Hepatocyte (in vitro differentiated cells): Measurements from ENCODE around the gene LEPROT. TPM values are rescaled to one million over a fixed set of nuclear protein-coding genes. Genes with fewer than 3 reads are reported as not detected.
A peak's percentile ranks its signal among the peaks of the same experiment; 100 is the strongest.
"Not testable (repeated sequence)": the region's sequence is repeated elsewhere in the genome, so short reads cannot be mapped to it uniquely, and the experiment has no call there.

Experiments used
- DNase-seq: peaks from one replicate; pipeline ENCODE4 v3.0.0-alpha.2; 2016; ENCODE audit warnings: low spot score
- H2AFZ ChIP-seq: fragments of 200-600 bp; sonication (generic); 2 replicates; pipeline ENCODE4 v1.6.0; 2016; ENCODE audit warnings: antibody characterized with exemption, mild to moderate bottlenecking
- H3K27ac ChIP-seq: fragments of 200-600 bp; sonication (generic); 2 replicates; pipeline ENCODE4 v1.5.1; 2016; ENCODE audit warnings: mild to moderate bottlenecking
- H3K27me3 ChIP-seq: fragments of 200-600 bp; sonication (generic); 2 replicates; pipeline ENCODE4 v1.6.1; 2016
- H3K36me3 ChIP-seq: fragments of 200-600 bp; sonication (generic); replicated peaks from 2 replicates; pipeline ENCODE4 v1.5.1; 2016; ENCODE audit warnings: low read depth; ENCODE audit not compliant: insufficient read depth
- H3K4me1 ChIP-seq: fragments of 200-600 bp; sonication (generic); 2 replicates; pipeline ENCODE4 v1.5.1; 2016; ENCODE audit warnings: mild to moderate bottlenecking, moderate library complexity; ENCODE audit not compliant: insufficient read depth
- H3K4me2 ChIP-seq: fragments of 200-600 bp; sonication (generic); 2 replicates; pipeline ENCODE4 v1.6.0; 2016
- H3K4me3 ChIP-seq: fragments of 200-600 bp; sonication (generic); 2 replicates; pipeline ENCODE4 v1.5.1; 2016; ENCODE audit warnings: mild to moderate bottlenecking
- H3K79me2 ChIP-seq: fragments of 200-600 bp; sonication (generic); 2 replicates; pipeline ENCODE4 v1.6.0; 2017; ENCODE audit warnings: mild to moderate bottlenecking
- H3K9me2 ChIP-seq: fragments of 200-600 bp; sonication (generic); replicated peaks from 2 replicates; pipeline ENCODE4 v1.6.0; 2017; ENCODE audit warnings: mild to moderate bottlenecking; ENCODE audit not compliant: insufficient read depth
- H3K9me3 ChIP-seq: fragments of 200-600 bp; sonication (generic); 2 replicates; pipeline ENCODE4 v1.5.1; 2016; ENCODE audit warnings: low read depth, mild to moderate bottlenecking
- H4K20me1 ChIP-seq: fragments of 200-600 bp; sonication (generic); 2 replicates; pipeline ENCODE4 v1.6.0; 2016; ENCODE audit warnings: mild to moderate bottlenecking; ENCODE audit not compliant: insufficient read depth, poor library complexity, severe bottlenecking
- EZH2 ChIP-seq: fragments of 200-600 bp; sonication (generic); IDR thresholded peaks from 2 replicates; pipeline ENCODE4 v1.6.1; 2016; ENCODE audit warnings: antibody characterized with exemption, mild to moderate bottlenecking, borderline replicate concordance
- EZH2phosphoT487 ChIP-seq: fragments of 200-600 bp; sonication (generic); IDR thresholded peaks from one replicate; pipeline ENCODE4 v1.6.1; 2018; ENCODE audit warnings: antibody characterized with exemption, mild to moderate bottlenecking, low read depth, moderate library complexity; ENCODE audit not compliant: unreplicated experiment, severe bottlenecking
- WGBS: methylation state at CpG from one replicate; pipeline ENCODE4 v1.1.6; 2016; ENCODE audit warnings: low lambda C conversion rate; ENCODE audit errors: missing lambda C conversion rate; 5-methylcytosine and 5-hydroxymethylcytosine counted together
- polyA plus RNA-seq: library from polyadenylated mRNA; unstranded; fragments of >200 nt; fragmentation: Nextera tagmentation; extraction: Ambion mirVana; gene quantifications from 2 replicates; pipeline ENCODE4 v1.2.1, GENCODE V29; 2016
- total RNA-seq: library from RNA; depleted of rRNA; stranded (reverse); fragments of >200 nt; gene quantifications from 2 replicates; pipeline ENCODE4 v1.2.3, GENCODE V29; 2014
- TF ChIP-seq, protein P1 (sequence below): fragments of 200-600 bp; sonication (generic); IDR thresholded peaks from 2 replicates; pipeline ENCODE4 v1.5.1; 2016; ENCODE audit warnings: antibody characterized with exemption, mild to moderate bottlenecking; ENCODE audit not compliant: poor library complexity

The LEPROT gene
- total and polyA plus RNA-seq, 2 experiments from 2014 or later, result 89.9 to 97.0 TPM

DNA sequence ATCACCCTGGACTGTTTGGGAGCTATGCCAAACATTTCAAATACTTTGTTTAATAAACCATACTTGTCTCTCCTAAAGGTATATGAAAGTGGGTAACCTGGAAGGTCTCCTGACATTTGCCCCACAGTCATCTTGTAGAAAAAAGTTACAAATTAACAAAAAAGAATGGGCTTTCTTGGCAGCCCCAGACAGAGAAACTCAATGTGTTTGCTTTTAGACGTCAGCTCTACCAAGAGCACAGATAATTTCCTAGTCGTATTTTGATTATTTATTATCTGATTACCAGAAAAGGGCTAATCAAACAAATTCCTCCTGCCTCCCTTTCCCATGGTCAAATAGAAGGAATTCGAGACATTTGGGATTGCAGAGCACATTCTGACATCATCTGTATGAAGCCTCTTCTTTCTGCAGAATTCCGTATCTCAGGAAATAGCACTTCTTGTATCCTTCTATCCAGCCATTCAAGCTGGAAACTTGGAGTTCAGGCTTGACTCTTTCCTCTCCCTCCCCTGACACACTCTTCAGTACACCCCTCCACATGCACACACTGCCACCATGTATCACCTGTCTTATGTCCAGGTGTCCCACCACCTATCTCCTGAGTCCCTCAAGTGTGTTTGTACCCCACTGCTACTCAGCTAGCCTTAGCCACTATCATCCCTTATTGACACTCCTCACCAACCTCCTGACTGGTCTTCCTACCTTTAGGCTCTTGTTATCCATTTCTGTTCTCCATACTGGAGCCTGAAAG lies 42.8 kb upstream of the LEPROT start:
- H3K27me3 ChIP-seq, result no peaks in the 10 kb centered on the region
- no peak overlapping the region for H3K4me3 ChIP-seq
- H4K20me1 ChIP-seq, result no peaks in the 10 kb centered on the region
- no peaks in the 10 kb centered on the region for H3K36me3 ChIP-seq
- peak overlapping the region; percentile 27 for H3K4me2 ChIP-seq
- no peak overlapping the region for H2AFZ ChIP-seq
- peaks cover 10% of the 10 kb centered on the region for H3K4me1 ChIP-seq
- no peak for DNase-seq
- no peaks in the 10 kb centered on the region for H3K9me3 ChIP-seq
- no peaks in the 10 kb centered on the region for H3K79me2 ChIP-seq
- H3K9me2 ChIP-seq, result no peaks in the 10 kb centered on the region
- H3K27ac ChIP-seq, result no peak overlapping the region
- TF ChIP-seq, protein P1, sequence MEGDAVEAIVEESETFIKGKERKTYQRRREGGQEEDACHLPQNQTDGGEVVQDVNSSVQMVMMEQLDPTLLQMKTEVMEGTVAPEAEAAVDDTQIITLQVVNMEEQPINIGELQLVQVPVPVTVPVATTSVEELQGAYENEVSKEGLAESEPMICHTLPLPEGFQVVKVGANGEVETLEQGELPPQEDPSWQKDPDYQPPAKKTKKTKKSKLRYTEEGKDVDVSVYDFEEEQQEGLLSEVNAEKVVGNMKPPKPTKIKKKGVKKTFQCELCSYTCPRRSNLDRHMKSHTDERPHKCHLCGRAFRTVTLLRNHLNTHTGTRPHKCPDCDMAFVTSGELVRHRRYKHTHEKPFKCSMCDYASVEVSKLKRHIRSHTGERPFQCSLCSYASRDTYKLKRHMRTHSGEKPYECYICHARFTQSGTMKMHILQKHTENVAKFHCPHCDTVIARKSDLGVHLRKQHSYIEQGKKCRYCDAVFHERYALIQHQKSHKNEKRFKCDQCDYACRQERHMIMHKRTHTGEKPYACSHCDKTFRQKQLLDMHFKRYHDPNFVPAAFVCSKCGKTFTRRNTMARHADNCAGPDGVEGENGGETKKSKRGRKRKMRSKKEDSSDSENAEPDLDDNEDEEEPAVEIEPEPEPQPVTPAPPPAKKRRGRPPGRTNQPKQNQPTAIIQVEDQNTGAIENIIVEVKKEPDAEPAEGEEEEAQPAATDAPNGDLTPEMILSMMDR, result no peak
- TF ChIP-seq EZH2 (no peak), EZH2phosphoT487 (no peak)
- 63% methylated on average over 4 of the region's 4 CpGs for WGBS

DNA sequence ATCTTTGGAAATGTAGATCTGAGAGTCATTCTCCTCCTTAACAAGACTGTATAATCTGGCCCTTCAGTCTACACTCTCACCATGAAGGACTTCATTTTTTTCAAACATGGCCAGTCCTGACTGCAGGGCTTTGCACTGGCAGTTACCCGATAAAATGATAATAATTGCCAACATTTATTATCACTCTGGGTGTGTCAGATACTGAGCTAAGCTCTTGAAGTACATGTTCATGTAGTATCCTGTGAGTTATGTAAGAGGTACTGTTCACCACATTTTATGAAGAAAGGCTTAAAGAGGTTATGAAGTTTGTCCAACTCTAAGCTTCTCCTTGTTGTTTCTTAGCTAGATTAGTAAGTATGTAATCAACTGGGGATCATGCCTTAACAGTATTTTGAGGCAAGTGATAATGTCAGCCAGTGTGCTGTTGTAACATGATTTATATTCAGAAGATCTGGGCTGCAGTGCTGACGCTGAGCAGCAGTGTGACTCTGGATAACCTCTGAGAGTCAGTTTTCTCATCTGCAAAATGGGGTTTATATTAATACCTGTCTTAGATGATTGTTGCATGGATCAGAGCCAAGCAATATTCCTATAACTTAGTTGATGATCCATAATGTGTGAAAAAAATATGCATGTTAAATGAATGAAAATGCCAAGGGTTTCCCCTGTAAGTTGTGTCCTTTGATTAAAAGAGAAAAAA lies 42.1 kb upstream of the LEPROT start:
- Histone ChIP-seq H3K79me2 (no peaks in the 10 kb centered on the region), H2AFZ (no peak overlapping the region), H3K4me3 (no peak overlapping the region), H3K36me3 (no peaks in the 10 kb centered on the region), H3K4me2 (no peak overlapping the region), H3K27ac (no peak overlapping the region), H3K9me2 (no peaks in the 10 kb centered on the region), H3K4me1 (peaks cover 10% of the 10 kb centered on the region), H3K27me3 (no peaks in the 10 kb centered on the region), H4K20me1 (no peaks in the 10 kb centered on the region), H3K9me3 (no peaks in the 10 kb centered on the region)
- 78% methylated on average over 2 of the region's 2 CpGs for WGBS
- TF ChIP-seq EZH2phosphoT487 (no peak), EZH2 (no peak)
- TF ChIP-seq, protein P1, result no peak
- no peak for DNase-seq

DNA sequence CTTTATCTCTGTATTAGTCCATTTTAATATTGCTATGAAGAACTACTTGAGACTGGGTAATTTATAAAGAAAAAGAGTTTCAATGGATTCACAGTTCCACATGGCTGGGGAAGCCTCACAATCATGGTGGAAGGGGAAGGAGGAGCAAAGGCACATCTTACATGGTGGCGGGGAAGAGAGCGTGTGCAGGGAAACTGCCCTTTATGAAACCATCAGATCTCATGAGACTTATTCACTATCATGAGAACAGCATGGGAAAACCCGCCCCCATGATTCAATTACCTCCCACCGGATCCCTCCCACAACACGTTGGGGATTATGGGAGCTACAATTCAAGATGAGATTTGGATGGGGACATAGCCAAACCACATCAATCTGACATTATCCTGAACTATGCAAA lies 36.0 kb upstream of the LEPROT start:
- not testable (repeated sequence) for H3K4me2 ChIP-seq, H3K9me3 ChIP-seq, H3K9me2 ChIP-seq, H3K27me3 ChIP-seq, DNase-seq, H3K36me3 ChIP-seq, H3K4me1 ChIP-seq, H4K20me1 ChIP-seq, H3K4me3 ChIP-seq, H2AFZ ChIP-seq, H3K27ac ChIP-seq, H3K79me2 ChIP-seq
- WGBS, result 93% methylated on average over 5 of the region's 5 CpGs

DNA sequence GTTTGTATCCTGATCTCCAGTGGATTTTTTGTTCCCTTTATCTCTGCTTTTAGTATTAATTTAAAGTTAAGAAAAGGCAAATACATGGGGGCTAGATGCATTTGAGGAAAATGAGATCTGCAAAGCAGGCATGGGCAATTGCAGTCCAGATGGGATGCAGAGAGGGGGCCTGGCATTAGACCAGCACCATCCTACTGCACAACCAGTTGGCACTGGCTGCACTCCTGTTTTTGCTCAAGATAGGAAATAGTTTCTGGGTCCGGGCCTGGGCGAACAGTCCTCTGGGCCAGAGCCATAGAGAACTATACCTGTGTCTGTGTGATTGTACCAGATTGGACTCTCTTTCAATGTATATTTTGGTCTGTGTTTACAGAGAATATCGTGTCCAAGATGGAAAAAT lies 34.0 kb upstream of the LEPROT start:
- Histone ChIP-seq H4K20me1 (no peaks in the 10 kb centered on the region), H2AFZ (no peak overlapping the region), H3K4me1 (no peaks in the 10 kb centered on the region), H3K79me2 (no peaks in the 10 kb centered on the region), H3K9me2 (no peaks in the 10 kb centered on the region), H3K9me3 (no peaks in the 10 kb centered on the region), H3K4me2 (no peak overlapping the region), H3K36me3 (no peaks in the 10 kb centered on the region), H3K27me3 (no peaks in the 10 kb centered on the region), H3K4me3 (no peak overlapping the region), H3K27ac (no peak overlapping the region)
- 98% methylated on average over 3 of the region's 3 CpGs for WGBS
- DNase-seq, result no peak
- TF ChIP-seq EZH2 (no peak), EZH2phosphoT487 (no peak)
- TF ChIP-seq, protein P1, result no peak
